Calu3 (cell line): ENCODE data around the gene SIDT2. TPM values are rescaled to one million over a fixed set of nuclear protein-coding genes. Genes with fewer than 3 reads are reported as not detected.
A peak's percentile ranks its signal among the peaks of the same experiment; 100 is the strongest.

Source experiments
- BruUV-seq: library from RNA; stranded (reverse); fragments of 400-500 nt; replicated peaks from 2 replicates; lab custom pipeline; 2021; lab: Mats Ljungman, UMichigan
- CTCF ChIA-PET: fragments of 300-600 bp; sonication (Branson Sonifier 250); formaldehyde crosslinking; loops from one replicate; lab custom pipeline; 2022; ENCODE audit warnings: antibody characterized with exemption; lab: Charles Lee
- DNase-seq: peaks from one replicate; pipeline ENCODE4 v3.0.0; 2022
- H3K27ac Mint-ChIP-seq: one replicate; pipeline ENCODE4 v1.8.0; 2022; ENCODE audit warnings: mixed read lengths; ENCODE audit not compliant: unreplicated experiment
- H3K27me3 Mint-ChIP-seq: one replicate; pipeline ENCODE4 v1.8.0; 2022; ENCODE audit warnings: mixed read lengths; ENCODE audit not compliant: unreplicated experiment
- H3K36me3 Mint-ChIP-seq: one replicate; pipeline ENCODE4 v1.8.0; 2022; ENCODE audit warnings: mild to moderate bottlenecking, moderate library complexity, mixed read lengths; ENCODE audit not compliant: insufficient read depth, unreplicated experiment
- H3K4me1 Mint-ChIP-seq: one replicate; pipeline ENCODE4 v1.8.0; 2022; ENCODE audit warnings: mild to moderate bottlenecking, low read depth, mixed read lengths; ENCODE audit not compliant: unreplicated experiment
- H3K4me3 Mint-ChIP-seq: one replicate; pipeline ENCODE4 v1.8.0; 2022; ENCODE audit warnings: mild to moderate bottlenecking, low read depth, moderate library complexity, mixed read lengths; ENCODE audit not compliant: unreplicated experiment
- H3K9me3 Mint-ChIP-seq: one replicate; pipeline ENCODE4 v1.8.0; 2022; ENCODE audit warnings: low read depth, mixed read lengths; ENCODE audit not compliant: unreplicated experiment
- CTCF ChIP-seq: fragments of 200-600 bp; IDR thresholded peaks from one replicate; pipeline ENCODE4 v1.8.0; 2022; ENCODE audit warnings: antibody characterized with exemption; ENCODE audit not compliant: unreplicated experiment
- intact Hi-C: fragments of 100-400 bp; cut with micrococcal nuclease; formaldehyde crosslinking; loops from one replicate; pipeline ENCODE4 v1.10.0; 2022; ENCODE audit not compliant: unreplicated experiment
- total RNA-seq: library from RNA; stranded (reverse); gene quantifications from 2 replicates; pipeline ENCODE4 v1.2.3, GENCODE V29; 2022

The SIDT2 gene
- total RNA-seq, 1 experiment from 2014 or later: 15.4 TPM

GRCh38 chr11:117143390-117143789 lies 35.2 kb upstream of the SIDT2 start:
- DNase-seq: no peak
- CTCF ChIA-PET: no interaction called here
- no peaks in the 10 kb centered on the region for H3K27me3 Mint-ChIP-seq
- TSS peak; percentile 96 for BruUV-seq
- peak overlapping the region; percentile 90 for H3K4me3 Mint-ChIP-seq
- H3K36me3 Mint-ChIP-seq: peaks cover 44% of the 10 kb centered on the region
- no peak for TF ChIP-seq CTCF
- intact Hi-C loops: no loop called here
- peak overlapping the region; percentile 92 for H3K27ac Mint-ChIP-seq
- no peaks in the 10 kb centered on the region for H3K9me3 Mint-ChIP-seq
- no peaks in the 10 kb centered on the region for H3K4me1 Mint-ChIP-seq

- Mint-ChIP-seq H3K4me1 (no peaks in the 10 kb centered on the region), H3K9me3 (no peaks in the 10 kb centered on the region), H3K4me3 (peak within 1 kb of the TSS; percentile 90), H3K27ac (peak within 1 kb of the TSS; percentile 92), H3K27me3 (no peaks in the 10 kb centered on the region), H3K36me3 (peaks cover 44% of the 10 kb centered on the region)
- CTCF ChIA-PET: interaction anchor here (0.6 to 1.7 kb wide), 4 partner anchors 10 to 146 kb away, joined by 3 to 6 read pairs (median 4); no protein-coding TSS in a partner anchor
- peak; percentile 94 for DNase-seq
- no peak for TF ChIP-seq CTCF
- intact Hi-C loops: no loop called here
- no TSS peak for BruUV-seq
Observed at GRCh38 chr11:117143871-117144476, 34.6 kb upstream of the SIDT2 start, which contains the start of gene PAFAH1B2. Gene PAFAH1B2, plus strand, starts transcription at chr11:117144287. Its CDS starts 8,161 bp downstream, at chr11:117152448.

- H3K27me3 Mint-ChIP-seq: no peaks in the 10 kb centered on the region
- no TSS peak for BruUV-seq
- no peaks in the 10 kb centered on the region for H3K9me3 Mint-ChIP-seq
- no peaks in the 10 kb centered on the region for H3K4me1 Mint-ChIP-seq
- peak overlapping the region; percentile 90 for H3K4me3 Mint-ChIP-seq
- peaks cover 44% of the 10 kb centered on the region for H3K36me3 Mint-ChIP-seq
- TF ChIP-seq CTCF: no peak
- peak; percentile 44 for DNase-seq
- H3K27ac Mint-ChIP-seq: peak overlapping the region; percentile 92
- intact Hi-C loops: no loop called here
- CTCF ChIA-PET: interaction anchor here (0.6 to 1.7 kb wide), 5 partner anchors 11 to 146 kb away, joined by 3 to 6 read pairs (median 4); no protein-coding TSS in a partner anchor
Observed at GRCh38 chr11:117144477-117145392, 33.8 kb upstream of the SIDT2 start.

GRCh38 chr11:117145393-117145761 lies 33.2 kb upstream of the SIDT2 start:
- no peaks in the 10 kb centered on the region for H3K9me3 Mint-ChIP-seq

More at GRCh38 chr11:117145393-117145761, 33.2 kb upstream of the SIDT2 start:
- H3K27ac Mint-ChIP-seq: peak overlapping the region; percentile 92
- CTCF ChIA-PET: interaction anchor here (0.6 to 1.7 kb wide), 2 partner anchors 12 to 15 kb away, joined by 3 to 4 read pairs; no protein-coding TSS in a partner anchor
- TSS peak; percentile 47 for BruUV-seq
- H3K36me3 Mint-ChIP-seq: peaks cover 47% of the 10 kb centered on the region
- no peaks in the 10 kb centered on the region for H3K27me3 Mint-ChIP-seq
- intact Hi-C loops: no loop called here
- TF ChIP-seq CTCF: no peak
- peak overlapping the region; percentile 90 for H3K4me3 Mint-ChIP-seq
- DNase-seq: no peak
- no peaks in the 10 kb centered on the region for H3K4me1 Mint-ChIP-seq
